Measurements from ENCODE around the gene KSR1. TPM values are rescaled to one million over a fixed set of nuclear protein-coding genes. Genes with fewer than 3 reads are reported as not detected.

KSR1 gene
- total RNA-seq, 1 experiment from 2014 or later: 88.9 TPM

GRCh38 chr17:27466743-27467375, 10.6 kb downstream of the KSR1 start:
- no peak overlapping the region for H3K27ac Mint-ChIP-seq (ENCODE audit: unreplicated experiment)

GRCh38 chr17:27469256-27469655, 13.0 kb downstream of the KSR1 start:
- H3K4me3 Mint-ChIP-seq (ENCODE audit: unreplicated experiment): no peak overlapping the region
- Histone ChIP-seq H3K4me3 (ENCODE audit: low read depth, low read length) (no peak overlapping the region), H3K4me1 (no peaks in the 10 kb centered on the region), H3K36me3 (ENCODE audit: control insufficient read depth, insufficient read depth, low read length) (no peaks in the 10 kb centered on the region), H3K27me3 (replicated peaks; ENCODE audit: control insufficient read depth, insufficient read depth, low read length) (no peaks in the 10 kb centered on the region), H3K9me3 (no peaks in the 10 kb centered on the region)
- no peak for DNase-seq
- intact Hi-C loops (cut with micrococcal nuclease; ENCODE audit: unreplicated experiment): no loop called here
- H3K4me1 Mint-ChIP-seq (ENCODE audit: low read depth, unreplicated experiment): peaks cover 7% of the 10 kb centered on the region
- no peak overlapping the region for H3K27ac Mint-ChIP-seq (ENCODE audit: unreplicated experiment)
- no TSS peak for BruUV-seq (replicated peaks)
- no peaks in the 10 kb centered on the region for H3K36me3 Mint-ChIP-seq (ENCODE audit: insufficient read depth, unreplicated experiment)
- no peak for TF ChIP-seq CTCF (IDR thresholded peaks at IDR 0.05; ENCODE audit: insufficient read depth in 1 of 2, low read depth in 1 of 2, low read length in 1 of 2, severe bottlenecking in 1 of 2, unreplicated experiment in 1 of 2)
- H3K27me3 Mint-ChIP-seq (ENCODE audit: insufficient read depth, unreplicated experiment): no peaks in the 10 kb centered on the region
- no peaks in the 10 kb centered on the region for H3K9me3 Mint-ChIP-seq (ENCODE audit: unreplicated experiment)
- ChIA-PET POLR2A (no interaction called here), CTCF (interaction anchor here (1.5 to 2.6 kb wide), 2 partner anchors 13 to 131 kb away, joined by 3 to 7 read pairs; partner anchors contain the start of gene KSR1)

More at GRCh38 chr17:27466743-27467375, 10.6 kb downstream of the KSR1 start:
- no peaks in the 10 kb centered on the region for H3K9me3 Mint-ChIP-seq (ENCODE audit: unreplicated experiment)
- Histone ChIP-seq H3K4me1 (peaks cover 4% of the 10 kb centered on the region; the same call in 1 of the 2 replicates), H3K4me3 (ENCODE audit: low read depth, low read length) (no peak overlapping the region), H3K36me3 (ENCODE audit: control insufficient read depth, insufficient read depth, low read length) (no peaks in the 10 kb centered on the region), H3K27me3 (replicated peaks; ENCODE audit: control insufficient read depth, insufficient read depth, low read length) (no peaks in the 10 kb centered on the region), H3K9me3 (no peaks in the 10 kb centered on the region)
- no TSS peak for BruUV-seq (replicated peaks)
- CTCF ChIA-PET: interaction anchor here (2.2 to 2.6 kb wide), 2 partner anchors 11 to 133 kb away, joined by 7 to 10 read pairs; partner anchors contain the start of gene KSR1
- TF ChIP-seq CTCF (IDR thresholded peaks at IDR 0.05; ENCODE audit: insufficient read depth in 1 of 2, low read depth in 1 of 2, low read length in 1 of 2, severe bottlenecking in 1 of 2, unreplicated experiment in 1 of 2): no peak
- H3K27me3 Mint-ChIP-seq (ENCODE audit: insufficient read depth, unreplicated experiment): no peaks in the 10 kb centered on the region
- no peaks in the 10 kb centered on the region for H3K36me3 Mint-ChIP-seq (ENCODE audit: insufficient read depth, unreplicated experiment)
- H3K4me3 Mint-ChIP-seq (ENCODE audit: unreplicated experiment): no peak overlapping the region
- intact Hi-C loops (cut with micrococcal nuclease; ENCODE audit: unreplicated experiment): no loop called here
- DNase-seq: no peak
- POLR2A ChIA-PET: interaction anchor here (0.6 to 1.1 kb wide), 3 partner anchors 11 to 230 kb away, joined by 3 to 5 read pairs (median 4); partner anchors contain the start of gene KSR1
- H3K4me1 Mint-ChIP-seq (ENCODE audit: low read depth, unreplicated experiment): peaks cover 10% of the 10 kb centered on the region

- H3K4me1 Mint-ChIP-seq (ENCODE audit: low read depth, unreplicated experiment): peaks cover 7% of the 10 kb centered on the region
Observed at GRCh38 chr17:27471321-27472269, 15.3 kb downstream of the KSR1 start.

More at GRCh38 chr17:27471321-27472269, 15.3 kb downstream of the KSR1 start:
- Mint-ChIP-seq H3K27ac (ENCODE audit: unreplicated experiment) (no peak overlapping the region), H3K4me3 (ENCODE audit: unreplicated experiment) (no peak overlapping the region), H3K9me3 (ENCODE audit: unreplicated experiment) (no peaks in the 10 kb centered on the region), H3K27me3 (ENCODE audit: insufficient read depth, unreplicated experiment) (no peaks in the 10 kb centered on the region), H3K36me3 (ENCODE audit: insufficient read depth, unreplicated experiment) (no peaks in the 10 kb centered on the region)
- intact Hi-C loops (cut with micrococcal nuclease; ENCODE audit: unreplicated experiment): no loop called here
- Histone ChIP-seq H3K4me1 (no peaks in the 10 kb centered on the region), H3K9me3 (no peaks in the 10 kb centered on the region), H3K27me3 (replicated peaks; ENCODE audit: control insufficient read depth, insufficient read depth, low read length) (no peaks in the 10 kb centered on the region), H3K36me3 (ENCODE audit: control insufficient read depth, insufficient read depth, low read length) (no peaks in the 10 kb centered on the region), H3K4me3 (ENCODE audit: low read depth, low read length) (no peak overlapping the region)
- POLR2A ChIA-PET: no interaction called here
- no TSS peak for BruUV-seq (replicated peaks)
- CTCF ChIA-PET: interaction anchor here (0.8 to 3.9 kb wide), 3 partner anchors 16 to 128 kb away, joined by 3 to 16 read pairs (median 3); partner anchors contain the start of gene KSR1
- DNase-seq: peak in 1 of 2 experiments; percentile 61
- TF ChIP-seq CTCF (IDR thresholded peaks at IDR 0.05; ENCODE audit: insufficient read depth in 1 of 2, low read depth in 1 of 2, low read length in 1 of 2, severe bottlenecking in 1 of 2, unreplicated experiment in 1 of 2): no peak

Data from Caco-2 (cell line).